Muscle layer of colon (tissue), 2 donors: ENCODE measurements around the gene USP10.

Experiments used
- H3K27ac ChIP-seq: one replicate; pipeline ENCODE4 v1.7.0; 2013; ENCODE audit warnings: low read depth, mild to moderate bottlenecking, low read length, moderate library complexity
- H3K27me3 ChIP-seq, 2 donors: one replicate each; pipeline ENCODE4 v1.7.0; 2013; ENCODE audit warnings: low read length in 2 of 2, mild to moderate bottlenecking in 2 of 2; ENCODE audit not compliant: insufficient read depth in 2 of 2, control insufficient read depth in 1 of 2
- H3K36me3 ChIP-seq: one replicate; pipeline ENCODE4 v1.7.0; 2013; ENCODE audit warnings: mild to moderate bottlenecking, low read length; ENCODE audit not compliant: insufficient read depth
- H3K4me1 ChIP-seq: one replicate; pipeline ENCODE4 v1.7.0; 2013; ENCODE audit warnings: mild to moderate bottlenecking, low read length; ENCODE audit not compliant: insufficient read depth
- H3K4me3 ChIP-seq, 2 donors: one replicate each; pipeline ENCODE4 v1.7.0; 2013; ENCODE audit warnings: low read length in 2 of 2, low read depth in 1 of 2, mild to moderate bottlenecking in 1 of 2, moderate library complexity in 1 of 2
- H3K9ac ChIP-seq: one replicate; pipeline ENCODE4 v1.7.0; 2013; ENCODE audit warnings: low read length
- H3K9me3 ChIP-seq: one replicate; pipeline ENCODE4 v1.7.0; 2013; ENCODE audit warnings: mild to moderate bottlenecking, low read length
- donor health status: abdominal sarcoma.
- donor health status: Adenocarcinoma of cecum.

The USP10 gene, protein sequence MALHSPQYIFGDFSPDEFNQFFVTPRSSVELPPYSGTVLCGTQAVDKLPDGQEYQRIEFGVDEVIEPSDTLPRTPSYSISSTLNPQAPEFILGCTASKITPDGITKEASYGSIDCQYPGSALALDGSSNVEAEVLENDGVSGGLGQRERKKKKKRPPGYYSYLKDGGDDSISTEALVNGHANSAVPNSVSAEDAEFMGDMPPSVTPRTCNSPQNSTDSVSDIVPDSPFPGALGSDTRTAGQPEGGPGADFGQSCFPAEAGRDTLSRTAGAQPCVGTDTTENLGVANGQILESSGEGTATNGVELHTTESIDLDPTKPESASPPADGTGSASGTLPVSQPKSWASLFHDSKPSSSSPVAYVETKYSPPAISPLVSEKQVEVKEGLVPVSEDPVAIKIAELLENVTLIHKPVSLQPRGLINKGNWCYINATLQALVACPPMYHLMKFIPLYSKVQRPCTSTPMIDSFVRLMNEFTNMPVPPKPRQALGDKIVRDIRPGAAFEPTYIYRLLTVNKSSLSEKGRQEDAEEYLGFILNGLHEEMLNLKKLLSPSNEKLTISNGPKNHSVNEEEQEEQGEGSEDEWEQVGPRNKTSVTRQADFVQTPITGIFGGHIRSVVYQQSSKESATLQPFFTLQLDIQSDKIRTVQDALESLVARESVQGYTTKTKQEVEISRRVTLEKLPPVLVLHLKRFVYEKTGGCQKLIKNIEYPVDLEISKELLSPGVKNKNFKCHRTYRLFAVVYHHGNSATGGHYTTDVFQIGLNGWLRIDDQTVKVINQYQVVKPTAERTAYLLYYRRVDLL

DNA sequence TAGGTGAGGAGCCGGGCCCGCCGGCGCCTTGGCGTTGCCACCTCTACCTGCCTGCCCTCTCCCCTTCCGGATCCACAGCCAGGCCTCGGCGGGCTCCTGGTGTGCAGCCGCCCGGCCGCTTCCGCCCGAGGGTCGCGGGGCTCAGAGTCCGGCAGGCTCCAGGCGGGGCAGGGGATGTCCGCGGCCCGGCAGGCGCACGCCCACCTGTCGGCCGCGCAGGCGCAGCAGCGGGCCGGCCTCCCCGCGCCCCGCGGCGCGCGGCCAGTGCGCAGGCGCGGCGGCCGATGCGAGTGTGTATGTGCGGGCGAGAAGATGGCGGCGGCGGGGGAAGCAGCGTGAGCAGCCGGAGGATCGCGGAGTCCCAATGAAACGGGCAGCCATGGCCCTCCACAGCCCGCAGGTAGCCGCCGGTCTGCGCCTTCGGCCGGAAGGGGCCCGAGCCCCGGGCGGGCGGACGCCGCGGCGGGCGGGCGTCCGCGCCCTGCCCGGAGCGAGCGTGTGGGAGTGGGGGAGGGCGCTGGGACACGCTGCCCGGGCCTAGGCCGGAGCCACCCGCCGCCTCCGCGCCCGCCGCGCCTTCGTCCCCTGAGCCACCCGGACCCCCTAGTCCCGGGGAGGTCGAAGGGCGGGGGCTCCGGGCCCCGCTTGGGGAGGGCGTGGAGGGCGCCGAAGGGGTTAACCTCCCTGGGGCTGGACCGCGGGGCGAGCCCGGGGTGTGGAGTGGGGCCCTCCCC, at the start of gene USP10:
TSS of gene USP10 (plus strand) at position 289 of the 734 bp plus-strand sequence. CDS start at position 380, 91 bp downstream.
- Histone ChIP-seq H3K9me3 (no peaks in the 10 kb centered on the region), H3K36me3 (no peaks in the 10 kb centered on the region), H3K4me3 (peak within 1 kb of the TSS; percentile 58 to 60), H3K9ac (peak within 1 kb of the TSS; percentile 17), H3K4me1 (peaks cover 10% of the 10 kb centered on the region), H3K27me3 (no peaks in the 10 kb centered on the region), H3K27ac (peak within 1 kb of the TSS; percentile 81)

- H3K9ac ChIP-seq, result no peak overlapping the region
- peaks cover 18% of the 10 kb centered on the region for H3K36me3 ChIP-seq
- peaks cover 5% of the 10 kb centered on the region for H3K4me1 ChIP-seq
- H3K27me3 ChIP-seq, result no peaks in the 10 kb centered on the region
- H3K4me3 ChIP-seq, result no peak overlapping the region
- H3K27ac ChIP-seq, result no peak overlapping the region
- no peaks in the 10 kb centered on the region for H3K9me3 ChIP-seq
Observed at GRCh38 chr16:84650062-84650991, 49.5 kb upstream of the USP10 start.

- Histone ChIP-seq H3K36me3 (peaks cover 26% of the 10 kb centered on the region), H3K4me1 (peaks cover 2% of the 10 kb centered on the region), H3K27ac (no peak overlapping the region), H3K9me3 (no peaks in the 10 kb centered on the region), H3K9ac (no peak overlapping the region), H3K4me3 (no peak overlapping the region), H3K27me3 (no peaks in the 10 kb centered on the region)
Observed at GRCh38 chr16:84652566-84652965, 47.2 kb upstream of the USP10 start.

GRCh38 chr16:84654238-84654637, 45.6 kb upstream of the USP10 start:
- no peak overlapping the region for H3K9ac ChIP-seq
- H3K4me1 ChIP-seq, result no peaks in the 10 kb centered on the region
- H3K4me3 ChIP-seq, result no peak overlapping the region
- no peaks in the 10 kb centered on the region for H3K9me3 ChIP-seq
- H3K27ac ChIP-seq, result no peak overlapping the region
- peaks cover 42% of the 10 kb centered on the region for H3K36me3 ChIP-seq
- H3K27me3 ChIP-seq, result no peaks in the 10 kb centered on the region

GRCh38 chr16:84654998-84655397, 44.8 kb upstream of the USP10 start:
- Histone ChIP-seq H3K4me3 (no peak overlapping the region), H3K9ac (no peak overlapping the region), H3K36me3 (peaks cover 50% of the 10 kb centered on the region), H3K9me3 (no peaks in the 10 kb centered on the region), H3K27me3 (no peaks in the 10 kb centered on the region), H3K4me1 (no peaks in the 10 kb centered on the region), H3K27ac (no peak overlapping the region)

- no peak overlapping the region for H3K4me3 ChIP-seq
- H3K9me3 ChIP-seq, result no peaks in the 10 kb centered on the region
- H3K9ac ChIP-seq, result no peak overlapping the region
- H3K4me1 ChIP-seq, result no peaks in the 10 kb centered on the region
- peaks cover 47% of the 10 kb centered on the region for H3K36me3 ChIP-seq
- H3K27ac ChIP-seq, result no peak overlapping the region
- no peaks in the 10 kb centered on the region for H3K27me3 ChIP-seq
Observed at GRCh38 chr16:84656649-84657048, 43.2 kb upstream of the USP10 start.

DNA sequence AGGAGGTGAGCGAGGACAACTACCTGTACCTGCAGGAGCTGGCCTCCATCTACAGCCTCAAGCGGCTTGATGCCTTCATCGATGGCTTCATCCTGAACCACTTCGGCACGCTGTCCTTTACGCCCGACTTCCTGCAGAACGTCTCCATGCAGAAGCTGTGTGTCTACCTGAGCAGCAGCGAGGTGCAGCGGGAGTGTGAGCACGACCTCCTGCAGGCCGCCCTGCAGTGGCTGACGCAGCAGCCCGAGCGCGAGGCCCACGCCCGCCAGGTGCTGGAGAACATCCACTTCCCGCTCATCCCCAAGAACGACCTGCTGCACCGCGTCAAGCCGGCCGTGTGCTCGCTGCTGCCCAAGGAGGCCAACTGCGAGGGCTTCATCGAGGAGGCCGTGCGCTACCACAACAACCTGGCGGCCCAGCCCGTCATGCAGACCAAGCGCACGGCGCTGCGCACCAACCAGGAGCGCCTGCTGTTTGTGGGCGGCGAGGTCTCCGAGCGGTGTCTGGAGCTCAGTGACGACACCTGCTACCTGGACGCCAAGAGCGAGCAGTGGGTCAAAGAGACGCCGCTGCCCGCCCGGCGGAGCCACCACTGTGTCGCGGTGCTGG, 42.5 kb upstream of the USP10 start:
- Histone ChIP-seq H3K4me3 (no peak overlapping the region), H3K4me1 (no peaks in the 10 kb centered on the region), H3K9ac (no peak overlapping the region), H3K27ac (no peak overlapping the region), H3K9me3 (no peaks in the 10 kb centered on the region), H3K36me3 (peaks cover 49% of the 10 kb centered on the region), H3K27me3 (no peaks in the 10 kb centered on the region)

DNA sequence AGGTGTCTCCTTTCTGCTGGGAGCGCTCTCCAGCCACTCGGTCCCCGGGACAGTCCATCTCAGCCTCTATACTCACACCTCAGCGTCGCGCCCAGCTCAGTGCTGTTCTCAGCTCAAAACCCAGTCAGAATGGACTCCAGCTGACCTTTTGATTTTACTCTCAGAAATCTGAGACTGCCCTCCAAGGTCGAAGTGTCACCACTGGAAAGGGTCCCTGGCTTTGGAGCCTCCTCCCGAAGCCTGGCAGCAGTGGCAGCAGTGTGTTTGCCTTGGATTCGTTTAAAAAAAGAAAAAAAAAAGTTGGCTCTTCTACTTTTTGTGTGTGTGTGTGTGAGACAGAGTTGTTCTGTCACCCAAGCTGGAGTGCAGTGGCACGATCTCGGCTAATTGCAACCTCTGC, 41.1 kb upstream of the USP10 start:
- Histone ChIP-seq H3K27ac (no peak overlapping the region), H3K9ac (no peak overlapping the region), H3K27me3 (no peaks in the 10 kb centered on the region), H3K9me3 (no peaks in the 10 kb centered on the region), H3K4me1 (no peaks in the 10 kb centered on the region), H3K4me3 (no peak overlapping the region), H3K36me3 (peaks cover 57% of the 10 kb centered on the region)

DNA sequence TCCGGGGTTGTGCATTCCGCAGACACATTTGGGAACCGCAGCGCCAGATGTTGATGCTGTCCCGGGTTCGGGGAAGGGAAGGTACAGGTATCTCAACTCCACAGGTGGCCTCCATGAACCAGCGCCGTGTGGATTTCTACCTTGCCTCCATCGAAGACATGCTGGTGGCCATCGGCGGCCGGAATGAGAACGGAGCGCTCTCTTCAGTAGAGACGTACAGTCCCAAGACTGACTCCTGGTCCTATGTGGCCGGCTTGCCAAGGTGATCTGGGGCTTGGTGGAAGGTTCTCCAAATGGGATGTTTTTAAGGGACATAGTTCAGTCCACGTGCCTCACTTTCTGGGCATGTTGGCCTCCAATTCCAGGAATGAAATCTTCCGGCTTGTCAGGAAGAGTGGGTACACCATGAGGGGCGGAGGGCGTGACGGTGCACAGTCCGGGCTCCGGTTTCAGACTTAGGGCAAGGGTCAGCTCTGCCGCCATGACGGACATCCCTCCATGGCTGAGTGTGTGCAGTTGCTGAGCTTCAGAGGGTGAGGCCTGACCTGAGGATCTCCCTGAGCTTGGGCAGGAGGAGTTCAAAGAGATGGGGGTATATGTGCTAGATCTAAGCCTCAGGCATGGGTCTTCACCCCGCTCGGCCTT, 40.0 kb upstream of the USP10 start:
- Histone ChIP-seq H3K36me3 (peaks cover 64% of the 10 kb centered on the region), H3K4me3 (no peak overlapping the region), H3K4me1 (no peaks in the 10 kb centered on the region), H3K9me3 (no peaks in the 10 kb centered on the region), H3K27me3 (no peaks in the 10 kb centered on the region), H3K27ac (no peak overlapping the region), H3K9ac (no peak overlapping the region)

DNA sequence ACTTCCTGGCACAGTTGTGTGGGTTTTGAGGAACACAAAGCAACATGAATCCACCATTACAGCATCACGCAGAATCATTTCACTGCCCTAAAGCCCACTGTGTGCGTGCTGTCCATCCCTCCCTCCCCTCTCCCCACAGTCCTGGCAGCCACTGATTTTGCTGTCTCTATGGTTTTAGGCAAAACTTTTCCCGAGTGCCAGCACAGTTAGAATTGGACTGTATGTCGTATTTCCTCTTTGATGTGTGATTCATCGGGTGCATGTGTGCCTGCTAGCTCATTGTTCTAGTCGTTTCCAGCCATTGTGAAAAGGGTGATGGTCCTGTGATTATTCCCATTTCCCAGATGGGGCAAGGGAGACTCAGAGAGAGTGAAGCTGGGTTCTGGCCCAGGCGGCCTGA, 38.8 kb upstream of the USP10 start:
- Histone ChIP-seq H3K9me3 (no peaks in the 10 kb centered on the region), H3K27me3 (no peaks in the 10 kb centered on the region), H3K36me3 (peaks cover 74% of the 10 kb centered on the region), H3K27ac (no peak overlapping the region), H3K4me3 (no peak overlapping the region), H3K4me1 (no peaks in the 10 kb centered on the region), H3K9ac (no peak overlapping the region)
